ENCODE measurements around the gene KANSL1.

The KANSL1 gene

GRCh38 chr17:46071796-46072195 is 121.4 kb downstream of the KANSL1 start:
- DNase-seq (ENCODE audit: low read depth) = no peak

GRCh38 chr17:46064460-46064859 is 128.8 kb downstream of the KANSL1 start:
- DNase-seq (ENCODE audit: low read depth) = no peak

GRCh38 chr17:46063241-46063640 is 130.0 kb downstream of the KANSL1 start:
- no peak for DNase-seq (ENCODE audit: low read depth)

GRCh38 chr17:46061435-46061834 is 131.8 kb downstream of the KANSL1 start:
- DNase-seq (ENCODE audit: low read depth) = no peak

GRCh38 chr17:46060461-46060860 is 132.8 kb downstream of the KANSL1 start:
- no peak for DNase-seq (ENCODE audit: low read depth)

GRCh38 chr17:46059486-46059885 is 133.7 kb downstream of the KANSL1 start:
- DNase-seq (ENCODE audit: low read depth) = no peak

- no peak for DNase-seq (ENCODE audit: low read depth)
Observed at GRCh38 chr17:46057366-46057765, 135.9 kb downstream of the KANSL1 start.

GRCh38 chr17:46056800-46057304 is 136.4 kb downstream of the KANSL1 start:
- DNase-seq (ENCODE audit: low read depth) = no peak

GRCh38 chr17:46053911-46054534 is 139.2 kb downstream of the KANSL1 start:
- DNase-seq (ENCODE audit: low read depth) = no peak

GRCh38 chr17:46049656-46050055 is 143.6 kb downstream of the KANSL1 start:
- DNase-seq (ENCODE audit: low read depth) = no peak

- DNase-seq (ENCODE audit: low read depth) = no peak
Observed at GRCh38 chr17:46047856-46048255, 145.4 kb downstream of the KANSL1 start.

GRCh38 chr17:46047398-46047797 is 145.8 kb downstream of the KANSL1 start:
- DNase-seq (ENCODE audit: low read depth) = no peak

- no peak for DNase-seq (ENCODE audit: low read depth)
Observed at GRCh38 chr17:46046957-46047356, 146.3 kb downstream of the KANSL1 start.

GRCh38 chr17:46045639-46046038 is 147.6 kb downstream of the KANSL1 start:
- no peak for DNase-seq (ENCODE audit: low read depth)

GRCh38 chr17:46044989-46045388 is 148.2 kb downstream of the KANSL1 start:
- DNase-seq (ENCODE audit: low read depth) = no peak

GRCh38 chr17:46044286-46044928 is 148.8 kb downstream of the KANSL1 start:
- DNase-seq (ENCODE audit: low read depth) = peak; percentile 12

GRCh38 chr17:46043606-46044005 is 149.6 kb downstream of the KANSL1 start:
- no peak for DNase-seq (ENCODE audit: low read depth)

- DNase-seq (ENCODE audit: low read depth) = no peak
Observed at GRCh38 chr17:46042925-46043324, 150.3 kb downstream of the KANSL1 start.

GRCh38 chr17:46042246-46042645 is 151.0 kb downstream of the KANSL1 start:
- no peak for DNase-seq (ENCODE audit: low read depth)

GRCh38 chr17:46039592-46040186 is 153.5 kb downstream of the KANSL1 start:
- no peak for DNase-seq (ENCODE audit: low read depth)

GRCh38 chr17:46038937-46039336 is 154.3 kb downstream of the KANSL1 start:
- no peak for DNase-seq (ENCODE audit: low read depth)

- no peak for DNase-seq (ENCODE audit: low read depth)
Observed at GRCh38 chr17:46038414-46038813, 154.8 kb downstream of the KANSL1 start.

- DNase-seq (ENCODE audit: low read depth) = no peak
Observed at GRCh38 chr17:46037722-46038255, 155.4 kb downstream of the KANSL1 start.
